ENCODE measurements around the gene HASPIN.

HASPIN gene

DNA sequence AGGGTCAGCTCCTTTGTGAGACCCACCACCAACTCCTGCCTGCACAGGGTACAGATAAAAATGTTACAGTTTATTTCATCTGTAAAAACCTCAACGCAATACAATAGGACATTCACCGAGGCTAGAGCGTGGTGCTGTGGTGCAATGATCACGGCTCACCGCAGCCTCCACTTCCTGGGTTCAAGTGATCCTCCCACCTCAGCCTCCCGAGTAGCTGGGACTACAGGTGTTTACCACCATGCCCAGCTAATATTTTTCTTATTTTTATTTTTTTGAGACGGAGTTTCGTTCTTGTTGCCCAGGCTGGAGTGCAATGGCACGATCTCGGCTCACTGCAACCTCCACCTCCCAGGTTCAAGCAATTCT, 11.2 kb downstream of the HASPIN start:
- in situ Hi-C loops (cut with MboI; ENCODE audit: low sequenced_read_pairs): loop anchor here (10.0 kb wide), 1 partner anchor 90 kb away; no protein-coding TSS in a partner anchor

GRCh38 chr17:3735515-3735914, 11.8 kb downstream of the HASPIN start:
- in situ Hi-C loops (cut with MboI; ENCODE audit: low sequenced_read_pairs): loop anchor here (10.0 kb wide), 1 partner anchor 89 kb away; no protein-coding TSS in a partner anchor

GRCh38 chr17:3738562-3739295, 15.0 kb downstream of the HASPIN start:
- in situ Hi-C loops (cut with MboI; ENCODE audit: low sequenced_read_pairs): loop anchor here (10.0 kb wide), 1 partner anchor 86 kb away; no protein-coding TSS in a partner anchor

DNA sequence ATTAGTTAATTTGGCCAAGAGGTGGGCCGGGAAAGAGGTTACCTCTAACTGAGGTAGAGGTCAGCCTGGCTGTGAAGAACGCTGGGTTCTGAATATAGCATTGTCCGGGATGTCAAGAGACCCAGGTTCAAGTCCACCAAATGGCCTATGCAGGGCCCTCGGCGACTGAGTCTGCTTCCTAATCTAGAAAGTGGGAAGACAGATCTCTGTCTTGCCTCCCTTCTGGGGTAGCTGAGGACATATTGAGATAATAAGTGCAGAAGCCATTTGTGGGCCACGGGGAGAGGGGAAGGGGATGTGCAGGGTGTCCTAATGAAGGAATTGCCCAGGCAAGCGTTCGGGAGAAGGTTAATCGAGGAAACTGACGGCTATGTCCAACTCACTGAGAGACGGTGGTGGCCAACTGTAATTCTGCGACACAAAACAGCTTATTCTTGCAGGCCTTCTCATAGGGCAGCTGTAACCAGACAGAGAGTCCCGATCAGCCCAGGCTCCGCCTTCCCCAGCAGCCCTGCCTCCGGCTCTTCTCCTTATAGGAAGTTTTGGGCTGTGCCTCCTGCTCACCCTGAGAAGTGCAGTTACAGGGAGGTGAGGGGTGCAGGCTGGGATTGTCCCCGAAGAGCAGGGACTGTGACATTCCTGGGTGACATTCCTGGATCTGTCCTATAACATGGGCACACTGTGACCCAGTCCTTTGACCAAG, 15.9 kb downstream of the HASPIN start:
- in situ Hi-C loops (cut with MboI; ENCODE audit: low sequenced_read_pairs): loop anchor here (10.0 kb wide), 1 partner anchor 85 kb away; no protein-coding TSS in a partner anchor

GRCh38 chr17:3740611-3741073, 16.9 kb downstream of the HASPIN start:
- in situ Hi-C loops (cut with MboI; ENCODE audit: low sequenced_read_pairs): no loop called here

GRCh38 chr17:3744014-3744413, 20.3 kb downstream of the HASPIN start:
- in situ Hi-C loops (cut with MboI; ENCODE audit: low sequenced_read_pairs): no loop called here

DNA sequence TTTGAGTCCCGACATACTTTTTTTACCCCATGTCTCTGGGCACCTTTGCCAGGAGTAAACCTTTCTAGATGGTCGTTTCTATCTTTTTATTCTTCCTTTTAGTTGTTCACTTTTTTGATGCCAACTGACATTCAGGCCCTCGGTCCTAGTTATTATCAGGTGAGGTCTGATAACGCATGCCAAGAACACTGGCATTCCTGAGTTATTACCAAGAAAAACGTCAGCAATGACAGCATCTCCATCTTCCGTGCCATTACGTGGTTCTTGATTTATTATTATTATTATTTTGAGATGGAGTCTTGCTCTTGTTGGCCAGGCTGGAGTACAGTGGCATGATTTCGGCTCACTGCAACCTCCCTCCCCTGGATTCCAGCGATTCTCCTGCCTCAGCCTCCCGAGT, 21.4 kb downstream of the HASPIN start:
- in situ Hi-C loops (cut with MboI; ENCODE audit: low sequenced_read_pairs): no loop called here

DNA sequence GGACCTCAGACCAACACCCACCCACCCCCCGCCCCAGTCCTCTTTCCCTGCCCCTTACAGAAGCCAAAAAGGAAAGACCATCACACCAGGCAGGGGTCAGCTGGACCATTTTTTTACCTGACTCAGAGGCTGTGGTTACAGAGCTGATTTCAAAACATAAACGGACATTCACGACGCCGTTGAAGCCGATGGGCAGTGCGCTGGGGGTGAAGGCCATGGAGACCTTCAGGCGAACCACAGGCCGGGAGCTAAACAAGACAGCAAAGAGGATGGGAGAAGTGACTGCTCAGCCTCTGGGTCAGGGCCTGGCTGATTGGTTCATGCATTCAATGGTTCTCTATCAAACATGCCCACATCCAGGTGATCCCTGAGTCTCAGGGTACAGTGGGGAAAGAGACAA, 24.1 kb downstream of the HASPIN start:
- in situ Hi-C loops (cut with MboI; ENCODE audit: low sequenced_read_pairs): no loop called here

GRCh38 chr17:3748576-3748975, 24.9 kb downstream of the HASPIN start:
- in situ Hi-C loops (cut with MboI; ENCODE audit: low sequenced_read_pairs): no loop called here

GRCh38 chr17:3750296-3750695, 26.6 kb downstream of the HASPIN start:
- in situ Hi-C loops (cut with MboI; ENCODE audit: low sequenced_read_pairs): no loop called here

GRCh38 chr17:3750926-3751325, 27.2 kb downstream of the HASPIN start:
- in situ Hi-C loops (cut with MboI; ENCODE audit: low sequenced_read_pairs): no loop called here

DNA sequence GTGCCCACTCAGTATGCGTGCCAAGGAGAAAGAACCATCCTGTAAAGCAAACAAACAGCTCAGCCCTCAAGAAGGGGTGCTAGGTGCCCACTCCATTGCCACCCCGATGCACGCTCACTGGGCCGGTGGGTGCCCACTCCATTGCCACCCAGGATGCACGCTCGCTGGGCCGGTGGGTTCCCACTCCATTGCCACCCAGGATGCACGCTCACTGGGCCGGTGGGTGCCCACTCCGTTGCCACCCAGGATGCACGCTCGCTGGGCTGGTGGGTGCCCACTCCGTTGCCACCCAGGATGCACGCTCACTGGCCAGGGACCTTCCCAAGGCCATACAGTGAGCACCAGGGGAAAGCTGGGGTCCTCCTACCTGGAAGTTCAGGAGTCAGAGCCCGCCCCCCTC, 28.1 kb downstream of the HASPIN start:
- in situ Hi-C loops (cut with MboI; ENCODE audit: low sequenced_read_pairs): no loop called here

- in situ Hi-C loops (cut with MboI; ENCODE audit: low sequenced_read_pairs): no loop called here
Observed at GRCh38 chr17:3753624-3754023, 29.9 kb downstream of the HASPIN start.

- in situ Hi-C loops (cut with MboI; ENCODE audit: low sequenced_read_pairs): no loop called here
Observed at GRCh38 chr17:3754066-3754457, 30.4 kb downstream of the HASPIN start.

DNA sequence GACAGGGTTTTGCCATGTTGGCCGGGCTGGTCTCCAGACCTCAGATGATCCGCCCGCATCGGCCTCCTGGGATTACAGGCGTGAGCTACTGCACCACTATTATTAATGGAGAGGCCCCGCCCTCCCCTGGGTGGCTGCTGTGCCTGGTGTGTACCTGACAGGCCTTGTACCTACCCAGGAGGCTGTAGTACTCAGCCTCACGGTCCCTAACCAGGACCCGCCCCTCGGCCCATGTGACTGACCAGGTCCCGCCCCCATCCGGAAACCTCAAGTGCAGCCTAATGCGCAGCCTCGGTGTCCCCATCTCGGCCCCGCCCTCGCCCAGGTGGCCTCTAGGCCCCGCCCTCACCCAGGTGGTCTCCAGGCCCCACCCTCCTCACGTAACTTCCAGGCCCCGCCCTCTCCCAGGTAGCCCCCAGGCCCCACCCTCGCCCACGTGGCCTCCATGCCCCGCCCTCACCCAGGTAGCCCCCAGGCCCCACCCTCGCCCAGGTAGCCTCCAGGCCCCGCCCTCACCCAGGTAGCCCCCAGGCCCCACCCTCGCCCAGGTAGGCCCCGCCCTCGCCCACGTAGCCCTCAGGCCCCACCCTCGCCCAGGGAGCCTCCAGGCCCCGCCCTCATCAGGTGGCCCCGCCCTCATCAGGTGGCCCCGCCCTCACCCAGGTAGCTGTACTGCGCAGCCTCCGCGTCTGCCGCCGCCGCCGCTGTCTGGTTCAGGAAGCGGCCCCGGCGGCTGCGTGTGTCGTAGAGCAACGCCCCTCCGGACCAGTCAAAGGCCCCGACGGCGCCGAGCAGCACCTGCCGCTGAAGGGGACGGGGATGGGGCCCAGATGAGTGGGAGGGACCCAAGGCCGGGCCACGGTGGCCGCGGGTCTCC, 31.0 kb downstream of the HASPIN start:
- in situ Hi-C loops (cut with MboI; ENCODE audit: low sequenced_read_pairs): no loop called here

GRCh38 chr17:3755335-3756030, 31.8 kb downstream of the HASPIN start:
- in situ Hi-C loops (cut with MboI; ENCODE audit: low sequenced_read_pairs): no loop called here

DNA sequence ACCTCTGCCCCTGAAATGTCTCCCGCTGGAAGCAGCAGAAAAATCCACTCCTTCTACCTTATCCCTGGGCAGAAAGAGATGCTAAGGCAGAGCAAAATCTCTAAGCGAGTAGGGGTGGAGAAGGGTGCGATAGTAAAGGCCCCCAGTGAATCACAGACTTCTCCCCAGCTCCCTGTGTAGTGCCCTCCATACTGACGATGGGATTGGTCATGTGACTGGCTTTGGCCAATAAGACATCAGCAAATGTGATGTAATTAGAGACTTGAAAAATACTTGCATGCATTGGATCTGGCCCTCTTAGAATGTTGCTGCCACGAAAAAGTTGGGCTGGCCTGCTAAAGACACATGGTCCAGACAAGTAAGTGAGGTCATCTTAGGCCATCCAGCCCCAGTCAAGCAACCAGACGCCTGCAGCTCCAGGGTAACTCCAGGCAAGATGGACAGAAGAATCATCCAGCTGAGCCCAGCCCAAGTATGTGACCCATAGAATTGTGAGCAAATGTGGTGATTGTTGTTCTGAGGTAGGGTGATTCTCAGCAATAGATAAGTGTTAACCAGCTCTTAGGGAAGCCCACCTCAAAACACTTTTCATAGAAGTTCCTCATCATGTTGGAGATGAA, 36.0 kb downstream of the HASPIN start:
- in situ Hi-C loops (cut with MboI; ENCODE audit: low sequenced_read_pairs): no loop called here

GRCh38 chr17:3761036-3761917, 37.6 kb downstream of the HASPIN start:
- in situ Hi-C loops (cut with MboI; ENCODE audit: low sequenced_read_pairs): no loop called here

GRCh38 chr17:3761918-3762380, 38.2 kb downstream of the HASPIN start:
- in situ Hi-C loops (cut with MboI; ENCODE audit: low sequenced_read_pairs): no loop called here

Measured in HL-60/S4 (cell line).